ENCODE data around the gene DLG4.

The DLG4 gene

GRCh38 chr17:7144213-7144612 lies 75.4 kb downstream of the DLG4 start:
- DNase-seq: no peak

GRCh38 chr17:7141824-7142223 lies 77.8 kb downstream of the DLG4 start:
- DNase-seq: no peak

- no peak for DNase-seq
These were observed 80.2 kb downstream of the DLG4 start for GRCh38 chr17:7139400-7139799.

GRCh38 chr17:7138800-7139381 lies 80.7 kb downstream of the DLG4 start:
- no peak for DNase-seq

- DNase-seq: no peak
These were observed 82.3 kb downstream of the DLG4 start for GRCh38 chr17:7137171-7137943.

All from stimulated activated CD4-positive, alpha-beta T cell treated with anti-CD3 and anti-CD28 coated beads, Interleukin-4, amount 100 ng/mL, for 4 hours (primary cell).